RKO (cell line): ENCODE data around the gene TUBD1.
"Not testable (repeated sequence)": the region's sequence is repeated elsewhere in the genome, so short reads cannot be mapped to it uniquely, and the experiment has no call there.

Experiments used
- DNase-seq: peaks from one replicate; pipeline ENCODE4 v3.0.0-alpha.2; 2016; ENCODE audit warnings: low spot score

Gene TUBD1

DNA sequence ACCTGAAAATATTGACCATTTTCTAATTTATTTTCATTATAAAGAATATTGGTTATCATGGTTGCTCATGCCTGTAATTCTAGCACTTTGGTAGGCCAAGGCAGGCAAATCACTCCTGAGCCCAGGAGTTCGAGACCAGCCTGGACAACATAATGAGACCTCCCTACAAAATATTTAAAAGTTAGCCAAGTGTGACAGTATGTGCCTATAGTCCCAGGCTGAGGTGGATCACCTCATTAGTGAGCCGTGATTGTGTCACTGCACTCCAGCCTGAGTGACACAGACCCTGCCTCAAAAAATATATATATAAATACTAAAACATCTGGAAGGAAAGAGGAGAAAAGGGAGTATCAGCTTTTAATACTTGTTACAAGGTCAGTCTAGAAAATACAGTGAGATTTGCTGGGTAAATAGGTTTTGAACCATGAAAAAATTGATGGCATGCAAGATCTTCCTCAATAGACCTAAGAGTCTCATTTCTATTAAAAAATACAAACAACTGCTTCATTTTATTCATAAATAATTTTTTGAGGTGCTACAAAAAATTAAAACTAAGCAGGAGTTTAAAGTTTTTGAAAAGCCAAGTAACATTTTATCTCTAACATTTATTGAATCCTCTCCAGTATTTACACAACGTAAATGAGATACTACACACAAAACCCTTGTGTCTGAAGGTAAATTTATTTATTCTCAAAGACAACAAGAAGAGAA lies 47.7 kb downstream of the TUBD1 start:
- no peak for DNase-seq

DNA sequence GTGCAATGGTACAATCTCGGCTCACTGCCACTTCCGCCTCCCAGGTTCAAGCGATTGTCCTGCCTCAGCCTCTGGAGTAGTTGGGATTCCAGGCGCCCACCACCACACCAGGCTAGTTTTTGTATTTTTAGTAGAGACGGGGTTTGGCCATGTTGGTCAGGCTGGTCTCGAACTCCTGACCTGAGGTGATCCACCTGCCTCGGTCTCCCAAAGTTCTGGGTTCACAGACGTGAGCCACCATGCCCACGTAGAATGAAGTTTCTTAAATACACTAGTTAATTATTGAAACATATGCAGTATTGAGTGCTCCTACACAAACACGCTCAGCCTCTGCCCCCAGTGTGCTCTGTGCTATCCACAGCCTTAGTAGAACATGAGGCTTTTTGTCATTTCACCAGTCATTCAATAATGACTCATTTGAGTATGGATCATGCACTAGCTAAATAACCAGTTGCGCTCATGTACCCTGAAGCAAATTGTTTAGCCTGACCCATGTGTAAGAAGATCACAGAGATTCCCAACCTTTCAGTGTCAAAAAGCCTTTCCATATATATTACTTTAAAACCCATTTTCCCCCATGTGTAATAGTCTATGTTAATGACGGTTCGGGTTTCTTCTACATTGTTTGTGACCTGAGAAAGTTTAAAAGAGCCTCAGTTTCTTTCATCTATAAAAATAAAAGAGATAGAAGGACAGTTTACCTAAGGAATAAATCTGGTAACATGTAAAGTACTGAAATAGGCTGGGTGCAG lies 49.7 kb downstream of the TUBD1 start:
- peak; percentile 95 for DNase-seq

DNA sequence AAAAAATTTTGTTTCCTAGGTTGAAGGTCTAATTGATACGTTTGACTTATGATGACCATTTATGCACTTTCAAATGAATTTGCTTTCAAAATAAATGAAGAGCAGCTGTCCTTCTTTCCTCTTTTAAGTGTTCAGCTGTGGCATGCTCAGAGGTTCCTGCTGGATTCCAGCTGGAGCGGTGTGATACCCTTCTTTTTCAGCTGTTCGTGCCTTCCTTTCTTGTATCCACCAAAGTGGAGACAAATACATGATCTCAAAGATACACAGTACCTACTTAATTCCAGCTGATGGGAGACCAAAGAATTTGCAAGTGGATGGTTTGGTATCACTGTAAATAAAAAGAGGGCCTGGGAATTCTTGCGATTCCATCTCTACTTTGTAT lies 50.9 kb downstream of the TUBD1 start:
- DNase-seq: not testable (repeated sequence)

DNA sequence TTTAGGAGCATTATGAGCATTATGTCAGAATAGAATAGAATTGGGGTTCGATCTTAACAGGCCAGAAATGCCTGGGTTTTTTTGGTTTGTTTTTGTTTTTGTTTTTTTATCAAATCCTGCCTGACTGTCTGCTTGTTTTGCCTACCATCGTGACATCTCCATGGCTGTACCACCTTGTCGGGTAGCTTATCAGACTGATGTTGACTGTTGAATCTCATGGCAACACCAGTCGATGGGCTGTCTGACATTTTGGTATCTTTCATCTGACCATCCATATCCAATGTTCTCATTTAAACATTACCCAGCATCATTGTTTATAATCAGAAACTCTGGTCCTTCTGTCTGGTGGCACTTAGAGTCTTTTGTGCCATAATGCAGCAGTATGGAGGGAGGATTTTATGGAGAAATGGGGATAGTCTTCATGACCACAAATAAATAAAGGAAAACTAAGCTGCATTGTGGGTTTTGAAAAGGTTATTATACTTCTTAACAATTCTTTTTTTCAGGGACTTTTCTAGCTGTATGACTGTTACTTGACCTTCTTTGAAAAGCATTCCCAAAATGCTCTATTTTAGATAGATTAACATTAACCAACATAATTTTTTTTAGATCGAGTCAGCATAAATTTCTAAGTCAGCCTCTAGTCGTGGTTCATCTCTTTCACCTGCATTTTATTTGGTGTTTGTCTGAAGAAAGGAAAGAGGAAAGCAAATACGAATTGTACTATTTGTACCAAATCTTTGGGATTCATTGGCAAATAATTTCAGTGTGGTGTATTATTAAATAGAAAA lies 51.5 kb downstream of the TUBD1 start:
- DNase-seq: peak; percentile 86

DNA sequence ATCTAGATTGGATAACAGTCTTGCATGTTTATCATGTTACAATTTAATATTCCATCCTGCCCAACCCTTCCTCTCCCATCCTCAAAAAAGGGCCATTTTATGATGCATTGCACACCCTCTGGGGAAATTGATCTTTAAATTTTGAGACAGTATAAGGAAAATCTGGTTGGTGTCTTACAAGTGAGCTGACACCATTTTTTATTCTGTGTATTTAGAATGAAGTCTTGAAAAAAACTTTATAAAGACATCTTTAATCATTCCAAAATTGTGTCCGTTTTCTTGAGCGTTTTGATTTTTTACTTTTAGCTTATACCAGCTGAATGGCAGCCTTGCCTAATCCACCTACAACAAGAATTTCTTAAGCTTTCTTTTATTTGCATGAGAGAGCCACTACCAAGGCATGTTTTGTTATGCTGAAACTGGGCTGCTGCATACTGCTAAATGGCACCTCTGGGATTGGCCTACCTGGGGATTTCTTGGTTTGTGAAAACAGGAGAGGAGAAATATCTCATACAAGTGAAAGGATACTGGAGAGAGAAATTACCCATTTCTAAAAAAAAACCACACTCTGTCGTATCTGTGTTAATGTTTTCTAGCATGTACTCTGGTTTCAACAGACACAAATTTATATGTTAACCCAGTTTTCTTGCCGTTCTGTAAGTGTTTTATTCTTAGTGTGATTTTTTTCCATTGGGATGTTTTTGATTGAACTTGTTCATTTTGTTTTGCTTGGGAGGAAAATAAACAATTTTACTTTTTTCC lies 52.2 kb downstream of the TUBD1 start:
- DNase-seq: peak; percentile 81

DNA sequence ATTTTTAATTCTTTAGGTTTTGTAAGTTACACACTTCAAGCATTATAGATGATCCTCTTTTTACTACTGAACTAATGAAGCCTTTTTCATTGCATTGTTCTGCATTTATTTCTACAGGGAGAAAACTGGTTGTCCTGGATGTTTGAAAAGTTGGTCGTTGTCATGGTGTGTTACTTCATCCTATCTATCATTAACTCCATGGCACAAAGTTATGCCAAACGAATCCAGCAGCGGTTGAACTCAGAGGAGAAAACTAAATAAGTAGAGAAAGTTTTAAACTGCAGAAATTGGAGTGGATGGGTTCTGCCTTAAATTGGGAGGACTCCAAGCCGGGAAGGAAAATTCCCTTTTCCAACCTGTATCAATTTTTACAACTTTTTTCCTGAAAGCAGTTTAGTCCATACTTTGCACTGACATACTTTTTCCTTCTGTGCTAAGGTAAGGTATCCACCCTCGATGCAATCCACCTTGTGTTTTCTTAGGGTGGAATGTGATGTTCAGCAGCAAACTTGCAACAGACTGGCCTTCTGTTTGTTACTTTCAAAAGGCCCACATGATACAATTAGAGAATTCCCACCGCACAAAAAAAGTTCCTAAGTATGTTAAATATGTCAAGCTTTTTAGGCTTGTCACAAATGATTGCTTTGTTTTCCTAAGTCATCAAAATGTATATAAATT lies 53.0 kb downstream of the TUBD1 start:
- no peak for DNase-seq

DNA sequence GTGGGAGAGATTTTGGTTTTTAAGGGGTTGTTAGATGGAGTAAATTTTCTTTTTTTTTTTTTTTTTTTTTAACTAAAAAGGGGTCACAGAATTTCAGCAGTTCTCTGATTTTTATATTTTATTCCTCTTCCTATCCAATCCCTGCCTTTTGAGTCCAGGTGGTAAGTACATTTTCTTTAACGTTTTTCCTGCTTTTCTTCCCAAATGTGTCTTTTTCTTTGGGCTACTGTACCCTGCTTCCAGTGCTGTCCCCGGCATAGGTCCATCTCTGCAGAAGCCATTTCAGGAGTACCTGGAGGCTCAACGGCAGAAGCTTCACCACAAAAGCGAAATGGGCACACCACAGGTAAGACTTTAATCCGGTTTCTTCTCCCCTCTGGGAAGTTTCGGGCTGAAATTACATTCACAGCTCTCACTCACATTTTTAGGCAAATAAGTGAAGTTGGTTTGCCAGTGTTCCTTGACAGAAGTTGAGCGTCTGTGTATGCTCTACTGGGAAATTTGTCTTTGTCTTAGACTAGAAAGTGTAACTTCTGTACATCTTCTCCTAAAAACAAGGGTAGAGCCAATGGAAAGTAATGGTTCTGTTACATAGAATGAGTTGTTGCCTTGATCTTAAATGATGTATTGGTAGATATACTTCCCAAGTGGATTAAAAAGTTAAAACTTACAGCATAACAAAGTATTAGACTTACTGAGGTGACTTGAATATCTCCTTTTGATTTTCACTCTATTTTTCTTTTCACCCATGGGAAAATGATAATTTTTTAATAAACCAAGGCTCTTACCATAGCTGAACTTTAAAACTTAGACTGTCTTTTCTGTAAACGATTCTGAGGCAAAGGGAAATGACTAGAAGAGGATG lies 54.5 kb downstream of the TUBD1 start:
- peak; percentile 62 for DNase-seq

DNA sequence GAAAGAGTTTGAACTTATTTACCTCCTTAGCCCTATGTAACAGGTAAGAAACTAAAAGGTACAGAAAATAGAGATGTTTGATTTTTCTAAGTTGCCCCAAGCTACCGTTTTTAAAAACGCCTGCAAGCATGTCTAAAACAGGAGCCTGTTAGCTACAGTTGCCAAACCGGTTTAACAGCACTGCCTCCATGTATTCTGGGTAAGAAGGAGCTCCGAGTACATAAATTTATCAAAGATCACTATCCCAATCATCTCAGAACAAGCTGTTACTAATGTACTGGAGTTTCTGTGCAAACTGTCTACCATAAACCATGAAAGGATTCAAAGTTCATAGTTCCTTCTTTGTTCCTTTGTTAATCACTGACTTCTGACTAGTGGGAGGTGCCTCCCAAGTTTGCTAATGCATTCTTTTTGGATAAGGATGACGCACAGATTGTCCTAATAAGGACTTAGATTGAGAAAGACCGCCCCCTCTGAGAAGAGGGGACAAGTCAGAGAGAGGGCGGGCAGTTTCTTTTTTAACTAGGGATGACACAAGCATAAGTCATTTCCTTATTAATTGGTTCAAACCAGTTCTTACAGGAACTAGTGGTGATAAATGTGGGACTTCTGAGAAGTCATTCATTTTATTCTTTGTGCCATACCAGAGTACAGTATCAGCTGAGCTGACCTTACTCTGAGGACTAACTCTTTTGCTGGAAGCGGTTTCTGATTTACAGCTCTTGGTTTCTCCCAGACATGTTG lies 55.3 kb downstream of the TUBD1 start:
- peak; percentile 100 for DNase-seq

DNA sequence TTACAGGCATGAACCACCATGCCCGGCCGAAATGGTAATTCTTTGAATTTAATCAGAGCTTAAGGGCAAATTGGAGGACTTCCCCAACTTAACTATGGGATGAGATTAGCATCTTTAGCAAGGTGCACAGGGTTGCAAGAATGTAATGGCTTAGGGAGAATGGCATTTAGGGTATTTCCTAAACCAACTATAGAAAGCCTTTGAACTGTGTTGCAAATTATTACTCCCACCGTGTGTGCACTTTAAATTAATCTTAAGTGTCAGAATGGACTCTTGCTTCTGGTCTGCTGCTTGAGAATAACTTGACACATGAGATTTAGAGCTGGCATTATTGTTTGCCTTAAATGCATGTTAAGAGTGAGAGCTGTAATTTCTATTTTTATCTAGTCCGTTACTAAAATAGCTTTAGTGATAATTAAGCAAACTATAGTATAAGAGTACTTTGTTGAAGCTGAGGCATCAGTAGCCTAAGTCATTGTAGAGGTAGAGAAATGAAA lies 59.8 kb downstream of the TUBD1 start:
- no peak for DNase-seq

DNA sequence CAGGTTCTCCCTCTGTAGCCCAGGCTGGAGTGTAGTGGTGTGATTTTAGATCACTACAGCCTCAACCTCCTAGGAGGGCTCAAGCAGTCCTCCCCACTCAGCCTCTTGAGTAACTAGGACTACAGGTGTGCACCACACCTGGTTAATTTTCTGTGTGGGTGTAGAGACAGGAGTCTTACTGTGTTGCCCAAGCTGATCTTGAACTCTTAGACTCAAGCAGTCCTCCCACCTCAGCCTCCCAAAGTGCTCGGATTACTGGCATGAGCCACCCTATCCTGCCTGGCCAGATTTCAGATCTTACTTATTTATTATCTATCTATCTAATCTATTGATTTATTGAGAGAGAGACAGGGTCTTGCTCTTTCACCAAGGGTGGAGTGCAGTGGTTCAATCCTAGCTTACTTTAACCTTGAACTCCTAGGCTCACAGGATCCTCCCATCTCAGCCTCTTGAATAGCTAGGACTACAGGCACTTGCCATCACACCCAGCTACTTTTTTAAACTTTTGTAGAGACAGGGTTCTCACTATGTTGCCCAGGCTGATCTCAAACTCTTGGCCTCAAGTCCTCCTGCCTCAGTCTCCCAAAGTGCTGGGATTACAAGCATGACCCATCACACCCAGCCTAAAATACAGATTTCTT lies 61.8 kb downstream of the TUBD1 start:
- DNase-seq: peak; percentile 32

DNA sequence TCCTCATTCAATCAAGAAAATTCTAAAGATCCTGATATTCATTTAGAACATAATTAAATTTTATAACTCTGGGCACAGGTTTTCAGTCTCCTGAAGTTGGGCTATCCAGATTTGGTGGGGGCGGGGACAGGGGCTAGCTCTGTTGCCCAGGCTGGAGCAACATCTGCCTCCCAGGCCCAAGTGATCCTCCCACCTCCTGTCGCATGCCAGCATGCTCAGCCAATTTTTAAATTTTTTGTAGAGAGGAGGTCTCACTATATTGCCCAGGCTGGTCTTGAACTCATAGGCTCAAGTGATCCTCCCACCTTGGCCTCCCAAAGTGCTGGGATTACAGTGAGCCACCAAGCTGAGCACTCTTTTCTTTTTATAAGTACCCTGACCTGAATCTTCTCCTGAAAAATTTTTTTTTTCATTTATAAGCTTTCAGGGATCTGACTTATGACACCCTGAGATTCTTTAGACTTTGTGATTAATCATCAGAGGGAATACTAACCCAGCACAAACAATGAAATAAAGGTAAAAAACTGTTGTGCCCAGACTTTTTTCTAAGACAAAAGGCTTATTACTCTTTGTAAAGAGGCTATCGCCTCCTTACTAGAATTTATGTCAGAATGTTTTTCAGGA lies 62.6 kb downstream of the TUBD1 start:
- DNase-seq: peak; percentile 90

DNA sequence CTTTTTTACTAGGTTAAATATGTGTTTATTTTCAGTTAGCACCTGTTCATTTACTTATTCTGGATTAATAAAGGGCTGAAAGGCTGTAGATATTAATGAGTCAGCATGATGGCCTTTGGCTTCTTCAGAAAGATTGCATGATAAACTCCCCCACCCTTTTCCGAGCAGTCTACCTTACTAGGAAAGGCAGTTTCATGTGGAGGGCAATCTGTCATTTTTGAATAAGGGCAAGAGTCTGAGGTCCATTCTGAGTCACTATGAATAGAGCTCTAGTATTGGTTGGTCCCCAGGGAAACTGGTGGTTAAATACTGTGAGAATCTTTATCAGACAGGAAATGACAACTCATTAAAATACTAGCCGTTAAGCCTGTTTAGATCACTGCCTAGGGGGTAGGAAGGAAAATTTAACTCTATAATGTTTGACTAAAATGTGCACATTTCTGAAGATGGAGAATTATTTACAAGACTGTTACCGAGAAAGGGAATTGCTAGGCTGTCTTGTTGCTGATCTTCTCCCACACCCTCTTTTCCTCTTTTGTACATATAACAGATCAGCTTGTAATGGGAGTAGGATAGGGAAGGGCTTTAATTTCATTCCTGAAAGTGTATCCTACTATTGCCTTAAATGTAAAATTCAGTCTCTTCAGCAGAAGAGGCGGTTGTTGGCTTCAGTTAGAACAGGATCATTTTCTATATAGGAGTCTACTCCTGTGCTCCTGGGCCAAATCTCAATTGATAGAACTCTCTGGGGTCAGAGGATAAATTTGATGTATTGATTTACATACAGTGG lies 63.3 kb downstream of the TUBD1 start:
- peak; percentile 100 for DNase-seq

DNA sequence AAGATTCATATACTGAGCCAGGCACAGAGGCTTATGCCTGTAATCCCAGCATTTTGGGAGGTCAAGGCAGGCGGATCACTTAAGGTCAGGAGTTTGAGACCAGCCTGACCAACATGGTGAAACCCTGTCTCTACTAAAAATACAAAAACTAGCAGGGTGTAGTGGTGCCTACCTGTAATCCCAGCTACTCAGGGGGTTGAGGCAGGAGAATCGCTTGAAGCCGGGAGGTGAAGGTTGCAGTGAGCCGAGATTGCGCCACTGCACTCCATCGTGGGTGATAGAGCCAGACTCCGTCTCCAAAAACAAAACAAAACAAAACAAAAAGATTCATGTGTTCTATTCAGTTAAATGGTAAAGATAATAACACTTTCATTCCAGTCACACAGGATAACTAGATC lies 63.9 kb downstream of the TUBD1 start:
- DNase-seq: not testable (repeated sequence)

DNA sequence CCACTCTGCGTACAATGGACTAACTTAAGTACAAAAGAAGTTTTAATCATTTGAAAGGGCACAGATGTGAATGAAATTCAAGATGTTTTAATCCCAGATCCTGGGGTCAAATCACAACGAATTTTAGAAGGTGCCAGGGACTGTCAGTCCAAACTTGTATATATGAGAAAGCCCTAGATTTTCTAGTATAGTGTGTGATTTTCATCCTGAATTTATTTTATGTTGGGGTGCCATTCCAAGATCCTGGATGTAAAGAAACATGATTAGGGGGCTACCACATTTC lies 64.3 kb downstream of the TUBD1 start:
- peak; percentile 22 for DNase-seq

DNA sequence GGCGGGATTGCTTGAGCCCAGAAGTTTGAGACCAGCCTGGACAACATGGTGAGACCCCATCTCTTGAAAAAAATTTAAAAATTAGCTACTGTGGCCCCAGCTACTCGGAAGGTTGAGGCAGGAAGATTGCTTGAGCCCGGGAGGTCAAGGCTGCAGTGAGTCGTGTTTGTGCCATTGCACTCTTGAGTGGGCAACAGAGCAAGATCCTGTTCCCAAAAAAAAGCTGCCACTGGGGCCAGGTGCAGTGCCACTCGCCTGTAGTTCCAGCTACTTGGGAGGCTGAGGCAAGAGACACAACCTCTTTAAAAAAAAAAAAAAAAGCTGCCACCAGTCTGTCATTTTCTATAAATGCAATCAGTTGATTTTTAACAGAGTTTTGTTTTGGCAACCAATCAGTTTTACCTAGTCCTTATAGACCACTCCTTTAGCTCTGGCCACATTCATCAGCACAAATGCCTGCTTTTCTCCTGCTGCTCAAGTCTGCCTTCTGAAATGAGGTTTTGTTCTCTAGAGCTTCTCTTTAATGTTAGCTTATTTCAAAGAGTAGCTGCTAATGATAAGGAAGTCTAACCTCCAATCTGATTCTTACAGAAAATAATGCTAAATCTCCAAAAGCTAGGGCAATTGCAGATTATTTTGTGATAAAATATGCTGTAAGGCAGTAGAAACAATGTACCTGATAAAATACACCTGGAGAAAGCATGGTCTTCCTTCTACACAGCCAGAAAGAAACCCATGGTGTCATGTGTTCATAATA lies 64.8 kb downstream of the TUBD1 start:
- peak; percentile 64 for DNase-seq

DNA sequence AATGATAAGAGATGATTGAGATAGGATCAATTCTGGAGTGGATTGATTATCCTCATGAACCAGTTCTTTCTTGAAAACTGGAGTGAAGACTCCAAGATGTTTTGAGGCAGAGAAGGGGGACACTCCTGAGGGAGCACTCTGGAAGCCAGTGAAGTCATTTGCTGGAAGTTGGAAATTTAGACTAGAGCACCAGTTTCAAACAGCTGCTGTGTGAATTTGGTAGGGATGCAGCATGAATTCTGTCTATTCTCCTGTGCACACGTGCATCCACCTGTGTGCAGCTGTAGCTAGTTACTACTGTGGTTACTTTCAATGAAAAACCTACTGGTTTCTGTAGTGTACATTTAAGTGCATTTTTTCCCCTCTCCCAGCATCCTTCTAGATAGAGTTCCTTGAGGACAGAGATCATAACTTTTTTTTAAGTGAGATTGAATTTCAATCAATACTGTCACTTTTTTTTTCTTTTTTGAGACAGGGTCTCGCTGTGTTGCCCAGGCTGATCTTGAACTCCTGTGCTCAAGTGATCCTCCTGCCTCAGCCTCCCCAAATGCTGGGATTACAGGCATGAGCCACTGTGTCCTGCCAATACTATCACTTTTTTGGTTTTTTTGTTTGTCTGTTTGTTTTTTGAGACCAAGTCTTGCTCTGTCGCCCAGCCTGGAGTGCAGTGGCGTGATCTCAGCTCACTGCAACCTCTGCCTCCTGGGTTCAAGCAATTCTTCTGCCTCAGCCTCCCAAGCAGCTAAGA lies 65.9 kb downstream of the TUBD1 start:
- no peak for DNase-seq
